ENCODE results near the gene TLL2.

DNA sequence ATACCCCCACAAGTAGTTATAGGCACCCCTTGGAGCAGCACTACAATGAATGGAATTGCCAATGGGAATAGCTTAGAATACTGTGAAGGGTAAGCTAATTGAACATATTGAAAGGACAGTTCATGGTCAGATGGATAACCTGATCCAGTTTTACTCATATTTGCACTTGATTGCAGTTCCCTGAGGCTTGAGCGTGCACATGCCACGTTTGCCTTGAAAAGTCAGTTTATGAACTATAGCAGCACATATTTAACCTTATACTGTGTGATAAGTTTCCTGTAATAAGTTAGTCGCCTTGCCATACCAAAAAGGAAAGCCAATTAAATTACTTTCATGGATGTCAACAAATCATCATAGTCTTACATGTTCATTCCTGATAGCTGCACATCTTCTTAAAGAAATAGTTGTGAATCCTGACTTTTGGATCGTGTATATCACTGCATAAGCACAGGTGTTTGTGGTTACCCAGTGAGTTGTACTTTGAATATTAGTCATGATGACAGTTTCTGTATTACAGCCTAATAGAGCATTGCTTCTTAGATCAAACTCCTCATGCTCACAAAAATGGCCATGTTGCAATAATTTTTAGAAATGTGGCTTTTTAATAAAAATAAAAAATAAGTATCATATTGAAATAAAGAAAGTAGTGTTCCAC lies 187.9 kb downstream of the TLL2 start:
- TF ChIP-seq CTCF (IDR thresholded peaks at IDR 0.05) (no peak), POLR2A (IDR thresholded peaks at IDR 0.05) (no peak)

Measured in adrenal gland (tissue), 5 donors.